ENCODE data around the gene APOL3.

APOL3 gene

DNA sequence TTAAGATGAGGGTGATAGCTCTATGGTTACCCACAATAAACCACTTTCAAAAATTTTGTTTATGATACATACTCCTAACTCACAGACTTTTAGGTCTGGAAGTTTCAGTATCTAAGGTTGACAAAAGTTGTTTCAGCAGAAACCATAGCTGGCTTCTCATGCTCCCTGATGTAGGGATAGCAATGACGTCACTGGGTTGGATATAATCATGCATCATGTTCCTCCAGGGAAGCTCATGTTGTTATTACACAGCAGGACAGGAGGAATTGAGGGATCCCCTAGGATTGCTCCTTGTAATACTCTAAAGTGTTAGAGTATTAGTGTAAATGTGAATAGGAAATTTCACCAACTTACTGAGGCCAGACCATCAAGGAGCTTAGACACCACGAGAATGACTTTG is 23.6 kb downstream of the APOL3 start:
- Histone ChIP-seq H3K9me3 (ENCODE audit: control insufficient read depth, low read length) (no peaks in the 10 kb centered on the region), H3K4me3 (ENCODE audit: insufficient read depth, low read depth, low read length, poor library complexity, severe bottlenecking) (no peak overlapping the region), H3K27ac (ENCODE audit: insufficient read depth, low read length, poor library complexity, severe bottlenecking) (no peak overlapping the region), H3K36me3 (ENCODE audit: control insufficient read depth, insufficient read depth, low read length) (peaks cover 18% of the 10 kb centered on the region), H3K27me3 (replicated peaks; ENCODE audit: control insufficient read depth, insufficient read depth, low read length, poor library complexity, severe bottlenecking) (no peaks in the 10 kb centered on the region), H3K4me1 (ENCODE audit: control insufficient read depth, insufficient read depth, low read length, poor library complexity, severe bottlenecking) (no peaks in the 10 kb centered on the region)
- no peak for DNase-seq

DNA sequence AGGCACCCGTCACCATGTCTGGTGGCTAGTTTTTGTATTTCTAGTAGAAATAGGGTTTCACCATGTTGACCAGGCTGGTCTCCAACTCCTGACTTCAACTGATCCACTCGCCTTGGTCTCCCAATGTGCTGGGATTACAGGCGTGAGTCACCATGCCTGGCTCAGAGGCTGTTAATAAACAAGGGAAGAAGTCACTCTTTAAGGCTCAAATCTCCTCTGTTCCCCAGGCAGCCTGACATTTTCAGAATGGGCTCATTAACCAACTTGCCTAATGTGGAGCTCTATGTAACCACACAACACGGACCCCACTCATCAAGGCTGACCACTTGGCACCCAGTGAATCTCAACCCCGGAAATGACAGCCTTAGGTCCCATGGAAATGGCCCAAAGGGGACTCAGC is 24.1 kb downstream of the APOL3 start:
- no peaks in the 10 kb centered on the region for H3K27me3 ChIP-seq (replicated peaks; ENCODE audit: control insufficient read depth, insufficient read depth, low read length, poor library complexity, severe bottlenecking)
- no peaks in the 10 kb centered on the region for H3K9me3 ChIP-seq (ENCODE audit: control insufficient read depth, low read length)
- H3K4me1 ChIP-seq (ENCODE audit: control insufficient read depth, insufficient read depth, low read length, poor library complexity, severe bottlenecking) = no peaks in the 10 kb centered on the region
- H3K27ac ChIP-seq (ENCODE audit: insufficient read depth, low read length, poor library complexity, severe bottlenecking) = no peak overlapping the region
- DNase-seq = no peak
- H3K36me3 ChIP-seq (ENCODE audit: control insufficient read depth, insufficient read depth, low read length) = peaks cover 13% of the 10 kb centered on the region
- no peak overlapping the region for H3K4me3 ChIP-seq (ENCODE audit: insufficient read depth, low read depth, low read length, poor library complexity, severe bottlenecking)

DNA sequence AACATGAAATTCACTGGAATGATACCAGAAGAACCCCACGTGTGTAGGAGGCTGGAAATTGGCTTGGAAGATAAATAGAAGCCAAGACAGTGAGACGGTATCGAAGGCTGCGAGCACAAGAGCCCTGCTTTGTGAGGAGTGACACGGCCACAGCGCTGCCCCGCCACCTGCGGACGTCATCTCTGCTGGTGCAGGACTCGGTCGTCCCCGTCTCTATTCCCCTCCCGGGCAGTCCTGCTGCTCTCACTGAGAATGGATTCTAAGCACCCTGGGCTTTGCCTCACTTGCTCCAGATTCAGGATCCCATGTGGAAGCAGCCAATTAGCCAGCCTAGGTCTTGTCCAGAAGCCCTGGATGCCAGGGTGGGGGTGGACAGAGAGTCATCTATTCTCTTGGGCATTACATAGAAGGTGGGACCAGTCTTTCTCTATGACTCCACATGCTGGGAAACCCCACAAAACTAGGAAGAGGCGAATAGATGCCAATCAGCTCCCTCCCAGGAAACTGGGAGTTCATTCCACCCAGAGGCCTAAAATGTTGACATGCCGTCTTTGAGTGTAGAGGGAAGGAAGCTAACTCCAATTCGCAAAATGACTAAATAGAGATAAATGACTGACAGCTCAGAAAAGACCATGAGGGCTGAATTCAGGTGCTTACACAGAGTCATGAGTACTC is 25.1 kb downstream of the APOL3 start:
- Histone ChIP-seq H3K4me3 (ENCODE audit: insufficient read depth, low read depth, low read length, poor library complexity, severe bottlenecking) (no peak overlapping the region), H3K9me3 (ENCODE audit: control insufficient read depth, low read length) (no peaks in the 10 kb centered on the region), H3K4me1 (ENCODE audit: control insufficient read depth, insufficient read depth, low read length, poor library complexity, severe bottlenecking) (no peaks in the 10 kb centered on the region), H3K27me3 (replicated peaks; ENCODE audit: control insufficient read depth, insufficient read depth, low read length, poor library complexity, severe bottlenecking) (no peaks in the 10 kb centered on the region), H3K27ac (ENCODE audit: insufficient read depth, low read length, poor library complexity, severe bottlenecking) (no peak overlapping the region), H3K36me3 (ENCODE audit: control insufficient read depth, insufficient read depth, low read length) (peaks cover 5% of the 10 kb centered on the region)
- no peak for DNase-seq

DNA sequence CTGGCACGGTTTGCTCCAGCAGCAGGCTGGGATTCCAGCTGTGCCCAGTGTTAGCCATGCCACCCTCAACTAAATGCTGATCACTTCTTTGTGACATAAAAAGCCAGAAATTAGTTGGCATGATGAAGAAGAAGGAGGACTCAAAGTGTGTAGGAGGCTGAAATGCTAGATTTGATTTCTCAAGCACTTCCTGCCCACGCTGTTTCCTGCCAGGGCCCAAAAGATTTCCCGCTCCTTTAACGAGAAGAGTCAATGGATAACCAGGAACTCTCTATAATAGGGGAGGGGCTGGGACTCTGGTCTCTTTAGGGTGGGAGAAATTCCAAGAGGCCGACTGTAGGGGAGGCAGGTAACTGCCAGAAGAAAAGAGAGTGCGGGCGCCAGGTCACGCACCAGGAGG is 26.4 kb downstream of the APOL3 start:
- DNase-seq = no peak
- Histone ChIP-seq H3K27ac (ENCODE audit: insufficient read depth, low read length, poor library complexity, severe bottlenecking) (no peak overlapping the region), H3K27me3 (replicated peaks; ENCODE audit: control insufficient read depth, insufficient read depth, low read length, poor library complexity, severe bottlenecking) (no peaks in the 10 kb centered on the region)

DNA sequence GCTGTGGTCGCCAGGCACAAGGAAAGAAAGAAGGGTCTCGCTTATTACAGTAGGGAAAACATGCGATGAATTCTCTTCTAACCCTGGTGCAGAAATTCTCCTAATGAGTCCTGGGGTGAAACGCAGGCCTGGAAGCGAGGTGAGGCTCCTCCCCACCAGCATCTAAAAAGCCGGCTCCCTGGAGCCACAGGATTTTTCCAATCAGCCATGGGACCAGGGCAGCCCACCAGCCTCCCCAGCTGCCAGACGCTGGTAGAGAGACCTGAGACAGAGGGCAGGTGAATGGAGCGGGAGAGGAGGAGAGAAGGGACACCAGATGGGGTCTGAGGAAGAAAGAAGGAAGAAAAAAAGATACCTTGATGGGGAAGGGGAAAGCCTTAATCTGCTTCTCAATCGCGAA is 28.6 kb downstream of the APOL3 start:
- no peaks in the 10 kb centered on the region for H3K4me1 ChIP-seq (ENCODE audit: control insufficient read depth, insufficient read depth, low read length, poor library complexity, severe bottlenecking)
- DNase-seq = no peak
- no peak overlapping the region for H3K27ac ChIP-seq (ENCODE audit: insufficient read depth, low read length, poor library complexity, severe bottlenecking)
- H3K36me3 ChIP-seq (ENCODE audit: control insufficient read depth, insufficient read depth, low read length) = no peaks in the 10 kb centered on the region
- H3K27me3 ChIP-seq (replicated peaks; ENCODE audit: control insufficient read depth, insufficient read depth, low read length, poor library complexity, severe bottlenecking) = no peaks in the 10 kb centered on the region
- no peaks in the 10 kb centered on the region for H3K9me3 ChIP-seq (ENCODE audit: control insufficient read depth, low read length)
- no peak overlapping the region for H3K4me3 ChIP-seq (ENCODE audit: insufficient read depth, low read depth, low read length, poor library complexity, severe bottlenecking)

More for the DNA sequence above, 26.4 kb downstream of the APOL3 start:
- H3K9me3 ChIP-seq (ENCODE audit: control insufficient read depth, low read length) = no peaks in the 10 kb centered on the region
- no peaks in the 10 kb centered on the region for H3K36me3 ChIP-seq (ENCODE audit: control insufficient read depth, insufficient read depth, low read length)
- no peaks in the 10 kb centered on the region for H3K4me1 ChIP-seq (ENCODE audit: control insufficient read depth, insufficient read depth, low read length, poor library complexity, severe bottlenecking)
- no peak overlapping the region for H3K4me3 ChIP-seq (ENCODE audit: insufficient read depth, low read depth, low read length, poor library complexity, severe bottlenecking)

DNA sequence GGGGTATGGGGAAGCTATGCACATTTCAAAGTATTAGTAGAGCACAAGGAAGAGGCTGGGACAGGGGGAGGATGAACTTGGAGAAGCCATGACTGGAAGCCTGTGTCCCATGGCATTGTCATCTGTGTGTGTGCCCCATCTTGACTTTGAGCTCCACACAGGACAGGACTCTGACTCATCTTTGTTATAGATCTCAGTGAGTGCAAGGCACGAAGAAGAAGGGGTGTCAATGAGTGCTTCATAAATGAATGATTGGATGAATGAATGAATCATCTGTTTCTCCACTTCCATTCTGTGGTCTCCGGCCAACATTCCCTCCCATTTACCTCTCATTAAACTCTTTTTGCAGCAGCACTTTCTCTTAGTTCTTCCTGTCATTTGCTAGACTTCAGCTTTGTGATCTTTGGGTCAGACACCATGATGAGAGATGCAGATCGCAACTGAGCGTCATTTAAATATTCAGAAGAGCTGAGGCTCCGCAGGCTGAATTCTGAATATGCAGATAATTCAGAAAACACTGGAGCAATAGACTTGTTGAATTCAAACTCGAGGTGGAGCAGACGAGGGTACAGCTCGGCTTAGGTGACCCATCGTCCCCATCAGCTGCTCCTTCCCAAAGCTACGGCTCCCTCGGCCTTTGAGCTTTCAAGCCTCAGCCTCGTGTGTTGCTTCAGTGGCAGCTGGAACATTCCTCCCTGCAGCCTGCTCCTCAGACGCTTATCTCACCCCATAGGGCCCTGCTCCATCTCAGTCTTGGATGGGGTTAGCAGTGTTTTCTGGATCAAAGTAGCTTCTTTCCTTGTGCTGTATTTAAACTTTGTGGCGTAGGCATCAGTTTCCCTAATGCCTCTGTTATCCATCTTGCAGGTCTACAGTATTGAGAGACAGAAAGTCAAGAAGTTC is 30.8 kb downstream of the APOL3 start:
- Histone ChIP-seq H3K36me3 (ENCODE audit: control insufficient read depth, insufficient read depth, low read length) (no peaks in the 10 kb centered on the region), H3K9me3 (ENCODE audit: control insufficient read depth, low read length) (no peaks in the 10 kb centered on the region), H3K27me3 (replicated peaks; ENCODE audit: control insufficient read depth, insufficient read depth, low read length, poor library complexity, severe bottlenecking) (no peaks in the 10 kb centered on the region), H3K27ac (ENCODE audit: insufficient read depth, low read length, poor library complexity, severe bottlenecking) (no peak overlapping the region), H3K4me3 (ENCODE audit: insufficient read depth, low read depth, low read length, poor library complexity, severe bottlenecking) (no peak overlapping the region), H3K4me1 (ENCODE audit: control insufficient read depth, insufficient read depth, low read length, poor library complexity, severe bottlenecking) (no peaks in the 10 kb centered on the region)
- DNase-seq = no peak

DNA sequence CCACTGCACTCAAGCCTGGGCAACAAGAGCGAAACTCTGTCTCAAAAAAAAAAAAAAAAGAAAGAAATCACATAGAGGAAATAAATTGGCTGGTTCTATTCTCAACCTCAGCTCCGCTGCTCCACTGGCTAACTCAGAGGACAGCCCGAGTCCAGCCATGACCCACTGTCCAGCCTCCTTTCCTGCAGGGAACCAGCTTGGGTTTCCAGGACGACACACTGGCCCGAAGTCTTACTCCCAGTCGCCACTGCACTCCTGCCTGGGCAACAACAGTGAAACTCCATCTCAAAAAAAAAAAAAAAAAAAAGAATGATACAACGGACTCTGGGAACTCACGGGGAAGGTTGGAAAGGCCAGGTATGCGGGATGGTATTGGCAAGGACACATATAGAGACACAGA is 31.5 kb downstream of the APOL3 start:
- Histone ChIP-seq H3K27ac (ENCODE audit: insufficient read depth, low read length, poor library complexity, severe bottlenecking) (no peak overlapping the region), H3K4me1 (ENCODE audit: control insufficient read depth, insufficient read depth, low read length, poor library complexity, severe bottlenecking) (no peaks in the 10 kb centered on the region), H3K4me3 (ENCODE audit: insufficient read depth, low read depth, low read length, poor library complexity, severe bottlenecking) (no peak overlapping the region), H3K9me3 (ENCODE audit: control insufficient read depth, low read length) (no peaks in the 10 kb centered on the region), H3K27me3 (replicated peaks; ENCODE audit: control insufficient read depth, insufficient read depth, low read length, poor library complexity, severe bottlenecking) (no peaks in the 10 kb centered on the region), H3K36me3 (ENCODE audit: control insufficient read depth, insufficient read depth, low read length) (no peaks in the 10 kb centered on the region)
- no peak for DNase-seq

DNA sequence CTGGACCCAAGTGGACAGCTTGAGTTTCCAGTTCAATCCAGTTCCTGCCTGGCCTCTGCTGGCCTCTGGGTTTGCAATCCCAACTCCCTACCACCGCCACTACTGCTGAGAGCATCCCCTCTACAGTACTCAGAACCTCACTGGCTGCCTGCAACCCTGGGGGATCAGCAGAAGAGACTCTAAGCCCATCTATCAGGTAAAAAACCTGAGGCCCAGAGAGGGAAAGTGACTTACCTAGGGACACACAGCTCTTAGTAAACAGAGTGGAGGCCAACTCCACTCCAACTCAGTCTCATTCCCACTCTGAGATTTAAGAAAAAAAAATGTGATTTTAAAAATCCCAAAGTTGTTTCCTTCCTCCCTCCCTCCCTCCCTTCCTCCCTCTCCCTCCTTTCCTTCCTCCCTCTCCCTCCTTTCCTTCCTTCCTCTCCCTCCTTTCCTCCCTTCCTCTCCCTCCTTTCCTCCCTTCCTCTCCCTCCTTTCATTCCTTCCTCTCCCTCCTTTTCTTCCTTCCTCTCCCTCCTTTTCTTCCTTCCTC is 34.5 kb downstream of the APOL3 start:
- Histone ChIP-seq H3K4me3 (ENCODE audit: insufficient read depth, low read depth, low read length, poor library complexity, severe bottlenecking) (no peak overlapping the region), H3K4me1 (ENCODE audit: control insufficient read depth, insufficient read depth, low read length, poor library complexity, severe bottlenecking) (no peaks in the 10 kb centered on the region), H3K27me3 (replicated peaks; ENCODE audit: control insufficient read depth, insufficient read depth, low read length, poor library complexity, severe bottlenecking) (no peaks in the 10 kb centered on the region), H3K9me3 (ENCODE audit: control insufficient read depth, low read length) (no peaks in the 10 kb centered on the region), H3K27ac (ENCODE audit: insufficient read depth, low read length, poor library complexity, severe bottlenecking) (no peak overlapping the region), H3K36me3 (ENCODE audit: control insufficient read depth, insufficient read depth, low read length) (no peaks in the 10 kb centered on the region)
- DNase-seq = no peak

DNA sequence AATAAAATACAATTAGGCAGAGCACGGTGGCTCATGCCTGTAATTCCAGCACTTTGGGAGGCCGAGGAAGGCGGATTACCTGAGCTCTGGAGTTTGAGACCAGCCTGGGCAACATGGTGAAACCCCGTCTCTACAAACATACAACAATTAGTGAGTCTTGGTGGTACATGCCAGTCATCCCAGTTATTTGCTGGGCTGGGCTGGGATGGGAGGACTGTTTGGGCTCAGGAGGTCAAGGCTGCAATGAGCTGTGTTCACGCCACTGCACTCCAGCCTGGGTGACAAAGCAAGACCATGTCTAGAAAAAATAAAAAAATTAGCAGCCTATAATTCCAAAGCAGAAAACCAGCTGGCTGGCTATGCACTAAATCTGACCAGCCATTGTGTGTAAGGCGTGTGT is 35.1 kb downstream of the APOL3 start:
- no peak overlapping the region for H3K27ac ChIP-seq (ENCODE audit: insufficient read depth, low read length, poor library complexity, severe bottlenecking)
- H3K9me3 ChIP-seq (ENCODE audit: control insufficient read depth, low read length) = no peaks in the 10 kb centered on the region
- no peak overlapping the region for H3K4me3 ChIP-seq (ENCODE audit: insufficient read depth, low read depth, low read length, poor library complexity, severe bottlenecking)
- DNase-seq = no peak
- H3K27me3 ChIP-seq (replicated peaks; ENCODE audit: control insufficient read depth, insufficient read depth, low read length, poor library complexity, severe bottlenecking) = no peaks in the 10 kb centered on the region
- H3K36me3 ChIP-seq (ENCODE audit: control insufficient read depth, insufficient read depth, low read length) = no peaks in the 10 kb centered on the region
- no peaks in the 10 kb centered on the region for H3K4me1 ChIP-seq (ENCODE audit: control insufficient read depth, insufficient read depth, low read length, poor library complexity, severe bottlenecking)

DNA sequence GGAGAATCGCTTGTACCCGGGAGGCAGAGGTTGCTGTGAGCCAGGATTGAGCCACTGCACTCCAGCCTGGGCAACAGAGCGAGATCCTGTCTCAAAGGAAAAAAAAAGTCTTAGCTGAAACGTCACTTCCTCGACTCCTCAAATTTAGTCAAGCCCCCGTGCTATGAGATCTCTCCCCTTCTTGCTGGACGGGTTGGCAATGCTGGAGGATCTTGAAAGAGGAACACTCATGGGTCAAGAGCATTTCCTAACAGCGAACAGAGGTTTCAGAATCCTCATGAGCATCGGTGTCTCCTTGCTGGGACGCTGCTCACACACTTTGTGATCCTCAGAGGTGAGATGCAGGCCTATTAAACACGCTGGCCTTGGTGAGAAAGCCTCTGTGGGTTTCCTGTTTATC is 35.9 kb downstream of the APOL3 start:
- DNase-seq = no peak
- no peaks in the 10 kb centered on the region for H3K9me3 ChIP-seq (ENCODE audit: control insufficient read depth, low read length)
- no peak overlapping the region for H3K27ac ChIP-seq (ENCODE audit: insufficient read depth, low read length, poor library complexity, severe bottlenecking)
- no peaks in the 10 kb centered on the region for H3K4me1 ChIP-seq (ENCODE audit: control insufficient read depth, insufficient read depth, low read length, poor library complexity, severe bottlenecking)
- no peaks in the 10 kb centered on the region for H3K27me3 ChIP-seq (replicated peaks; ENCODE audit: control insufficient read depth, insufficient read depth, low read length, poor library complexity, severe bottlenecking)
- H3K36me3 ChIP-seq (ENCODE audit: control insufficient read depth, insufficient read depth, low read length) = no peaks in the 10 kb centered on the region
- no peak overlapping the region for H3K4me3 ChIP-seq (ENCODE audit: insufficient read depth, low read depth, low read length, poor library complexity, severe bottlenecking)

All from effector memory CD4-positive, alpha-beta T cell (primary cell).